ENCODE results near the gene FNDC3A. TPM values are rescaled to one million over a fixed set of nuclear protein-coding genes. Genes with fewer than 3 reads are reported as not detected.

The FNDC3A gene
- total and polyA plus RNA-seq, 11 donors = 10.1 to 38.3 (median 21.9) TPM

DNA sequence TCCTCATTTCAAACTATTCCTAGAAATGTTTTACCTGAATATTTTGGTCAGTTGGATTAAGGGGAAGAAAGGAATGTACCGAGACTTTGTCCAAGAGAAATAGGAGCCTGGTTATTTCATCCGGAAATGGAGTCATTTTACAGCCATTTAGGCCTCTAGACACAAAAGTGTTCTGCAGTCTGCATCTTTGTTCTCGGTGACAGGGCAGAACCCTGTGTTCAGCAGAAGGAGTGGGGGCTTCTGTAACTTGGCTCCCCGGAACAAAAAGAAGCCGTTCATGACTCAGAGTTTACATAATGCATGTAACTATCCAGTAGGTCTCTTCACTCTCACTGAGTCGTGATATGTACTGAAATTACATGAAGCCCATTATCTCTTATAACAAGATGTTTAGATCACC, 21.6 kb upstream of the FNDC3A start:
- ATAC-seq = no peak
- Histone ChIP-seq H3K27ac (no peak overlapping the region), H3K4me1 (no peaks in the 10 kb centered on the region), H3K9me3 (no peaks in the 10 kb centered on the region), H3K4me3 (no peak overlapping the region), H3K27me3 (no peaks in the 10 kb centered on the region), H3K36me3 (no peaks in the 10 kb centered on the region)
- intact Hi-C loops (cut with DNase I) = no loop called here
- TF ChIP-seq, protein P1, sequence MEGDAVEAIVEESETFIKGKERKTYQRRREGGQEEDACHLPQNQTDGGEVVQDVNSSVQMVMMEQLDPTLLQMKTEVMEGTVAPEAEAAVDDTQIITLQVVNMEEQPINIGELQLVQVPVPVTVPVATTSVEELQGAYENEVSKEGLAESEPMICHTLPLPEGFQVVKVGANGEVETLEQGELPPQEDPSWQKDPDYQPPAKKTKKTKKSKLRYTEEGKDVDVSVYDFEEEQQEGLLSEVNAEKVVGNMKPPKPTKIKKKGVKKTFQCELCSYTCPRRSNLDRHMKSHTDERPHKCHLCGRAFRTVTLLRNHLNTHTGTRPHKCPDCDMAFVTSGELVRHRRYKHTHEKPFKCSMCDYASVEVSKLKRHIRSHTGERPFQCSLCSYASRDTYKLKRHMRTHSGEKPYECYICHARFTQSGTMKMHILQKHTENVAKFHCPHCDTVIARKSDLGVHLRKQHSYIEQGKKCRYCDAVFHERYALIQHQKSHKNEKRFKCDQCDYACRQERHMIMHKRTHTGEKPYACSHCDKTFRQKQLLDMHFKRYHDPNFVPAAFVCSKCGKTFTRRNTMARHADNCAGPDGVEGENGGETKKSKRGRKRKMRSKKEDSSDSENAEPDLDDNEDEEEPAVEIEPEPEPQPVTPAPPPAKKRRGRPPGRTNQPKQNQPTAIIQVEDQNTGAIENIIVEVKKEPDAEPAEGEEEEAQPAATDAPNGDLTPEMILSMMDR (IDR thresholded peaks at IDR 0.05) = no peak
- no peak for TF ChIP-seq POLR2A (IDR thresholded peaks at IDR 0.05)
- 61 to 80% (median 71%) methylated on average over 6 of the region's 6 CpGs for WGBS, 4 donors
- no peak for DNase-seq

DNA sequence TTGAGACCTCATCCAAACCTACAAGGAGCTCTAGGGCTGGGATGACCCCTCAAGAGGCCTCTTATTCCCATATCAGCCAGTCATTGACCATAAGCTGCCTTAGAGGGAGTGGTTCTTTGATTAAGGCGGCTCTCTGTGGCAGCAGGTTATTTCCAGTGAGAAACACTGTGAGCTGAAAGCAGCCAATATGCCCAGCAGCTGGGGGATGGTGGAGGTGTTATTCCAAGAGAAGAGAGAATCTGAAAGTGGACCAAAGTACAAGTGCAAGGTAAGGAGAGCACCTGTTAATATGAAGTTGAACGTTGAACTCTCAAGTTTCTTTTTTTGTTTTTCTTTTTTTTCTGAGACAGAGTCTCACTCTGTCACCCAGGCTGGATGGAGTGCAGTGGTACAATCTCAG, 20.2 kb upstream of the FNDC3A start:
- DNase-seq (no peak), ATAC-seq (no peak)
- intact Hi-C loops (cut with DNase I) = no loop called here
- Histone ChIP-seq H3K9me3 (no peaks in the 10 kb centered on the region), H3K27me3 (no peaks in the 10 kb centered on the region), H3K4me3 (no peak overlapping the region), H3K36me3 (no peaks in the 10 kb centered on the region), H3K27ac (no peak overlapping the region), H3K4me1 (no peaks in the 10 kb centered on the region)
- no peak for TF ChIP-seq POLR2A (IDR thresholded peaks at IDR 0.05)
- TF ChIP-seq, protein P1 (IDR thresholded peaks at IDR 0.05) = no peak
- 35 to 77% (median 59%) methylated on average over 2 of the region's 2 CpGs for WGBS, 4 donors

DNA sequence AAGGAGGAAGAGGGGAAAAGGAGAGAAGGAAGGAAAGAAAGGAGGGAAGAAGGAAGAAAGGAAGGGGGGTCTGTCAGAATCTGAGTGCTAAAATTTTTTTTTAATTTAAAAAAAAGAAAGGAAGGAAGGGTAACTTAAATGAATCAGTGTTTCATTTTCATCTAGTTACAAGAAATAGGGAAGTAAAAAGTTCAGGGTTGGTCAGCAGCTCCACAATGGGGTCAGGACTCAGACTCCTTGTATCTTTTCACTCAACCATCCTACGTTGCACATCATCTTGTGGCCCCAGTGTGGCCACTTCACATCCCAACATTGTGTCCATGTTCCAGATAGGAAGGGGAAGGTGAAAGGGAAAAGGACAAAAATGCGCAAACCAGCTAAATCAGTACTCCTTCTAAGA, 14.3 kb upstream of the FNDC3A start:
- no peak for DNase-seq
- 80 to 100% (median 87%) methylated on average over 2 of the region's 2 CpGs for WGBS, 4 donors
- ATAC-seq = no peak

DNA sequence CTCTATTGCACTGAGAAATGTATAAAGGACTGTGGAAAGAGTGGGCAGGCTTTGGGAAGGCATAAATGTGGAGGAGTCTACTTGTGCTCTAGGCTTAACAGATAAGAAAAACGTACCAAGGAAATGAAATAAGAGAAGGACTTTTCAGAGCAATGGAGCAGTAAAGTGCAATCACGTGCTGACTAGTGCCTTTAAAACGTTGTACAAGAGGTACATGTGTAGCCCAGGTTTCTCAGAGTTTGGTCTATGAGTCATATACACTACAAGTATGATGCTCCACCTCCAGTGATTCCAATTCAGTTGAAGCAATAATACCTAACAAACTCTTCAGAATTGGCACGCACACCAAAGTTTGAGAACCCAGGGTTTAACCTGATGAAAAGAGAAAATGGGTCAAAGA, 13.4 kb upstream of the FNDC3A start:
- Histone ChIP-seq H3K27ac (no peak overlapping the region), H3K4me1 (peaks cover 0 to 8% (median 0%) of the 10 kb centered on the region in 12 donors), H3K36me3 (no peaks in the 10 kb centered on the region), H3K4me3 (no peak overlapping the region), H3K9me3 (no peaks in the 10 kb centered on the region), H3K27me3 (no peaks in the 10 kb centered on the region)
- no peak for ATAC-seq
- DNase-seq = no peak
- WGBS, 4 donors = 45 to 61% (median 52%) methylated on average over 4 of the region's 4 CpGs
- intact Hi-C loops (cut with DNase I) = no loop called here
- TF ChIP-seq POLR2A (IDR thresholded peaks at IDR 0.05) = no peak
- TF ChIP-seq, protein P1 (IDR thresholded peaks at IDR 0.05) = no peak

More for the DNA sequence above, 14.3 kb upstream of the FNDC3A start:
- Histone ChIP-seq H3K27me3 (no peaks in the 10 kb centered on the region), H3K4me1 (peaks cover 0 to 8% (median 0%) of the 10 kb centered on the region in 12 donors), H3K36me3 (no peaks in the 10 kb centered on the region), H3K27ac (no peak overlapping the region), H3K9me3 (no peaks in the 10 kb centered on the region), H3K4me3 (no peak overlapping the region)
- TF ChIP-seq, protein P1 (IDR thresholded peaks at IDR 0.05) = no peak
- no peak for TF ChIP-seq POLR2A (IDR thresholded peaks at IDR 0.05)
- intact Hi-C loops (cut with DNase I) = no loop called here

All from heart left ventricle (tissue), 16 donors.